ENCODE data around the gene CREBBP. TPM values are rescaled to one million over a fixed set of nuclear protein-coding genes. Genes with fewer than 3 reads are reported as not detected.
A peak's percentile ranks its signal among the peaks of the same experiment; 100 is the strongest.

Gene CREBBP
- total RNA-seq, 3 donors from 2014 or later: 44.7 to 47.2 (median 45.3) TPM

- Mint-ChIP-seq H3K9me3 (no peaks in the 10 kb centered on the region), H3K27me3 (ENCODE audit: low read depth) (no peaks in the 10 kb centered on the region), H3K4me1 (ENCODE audit: low read depth) (peaks cover 11% of the 10 kb centered on the region), H3K4me3 (no peak overlapping the region), H3K36me3 (ENCODE audit: insufficient read depth) (peaks cover 16% of the 10 kb centered on the region)
- ATAC-seq (no peak), DNase-seq (no peak)
These were observed 186.5 kb downstream of the CREBBP start for GRCh38 chr16:3694051-3694450.

GRCh38 chr16:3691761-3692160 is 188.8 kb downstream of the CREBBP start:
- Mint-ChIP-seq H3K4me1 (ENCODE audit: low read depth) (peaks cover 8% of the 10 kb centered on the region), H3K27me3 (ENCODE audit: low read depth) (no peaks in the 10 kb centered on the region), H3K36me3 (ENCODE audit: insufficient read depth) (peaks cover 26% of the 10 kb centered on the region), H3K9me3 (no peaks in the 10 kb centered on the region), H3K4me3 (no peak overlapping the region)
- DNase-seq (no peak), ATAC-seq (no peak)

DNA sequence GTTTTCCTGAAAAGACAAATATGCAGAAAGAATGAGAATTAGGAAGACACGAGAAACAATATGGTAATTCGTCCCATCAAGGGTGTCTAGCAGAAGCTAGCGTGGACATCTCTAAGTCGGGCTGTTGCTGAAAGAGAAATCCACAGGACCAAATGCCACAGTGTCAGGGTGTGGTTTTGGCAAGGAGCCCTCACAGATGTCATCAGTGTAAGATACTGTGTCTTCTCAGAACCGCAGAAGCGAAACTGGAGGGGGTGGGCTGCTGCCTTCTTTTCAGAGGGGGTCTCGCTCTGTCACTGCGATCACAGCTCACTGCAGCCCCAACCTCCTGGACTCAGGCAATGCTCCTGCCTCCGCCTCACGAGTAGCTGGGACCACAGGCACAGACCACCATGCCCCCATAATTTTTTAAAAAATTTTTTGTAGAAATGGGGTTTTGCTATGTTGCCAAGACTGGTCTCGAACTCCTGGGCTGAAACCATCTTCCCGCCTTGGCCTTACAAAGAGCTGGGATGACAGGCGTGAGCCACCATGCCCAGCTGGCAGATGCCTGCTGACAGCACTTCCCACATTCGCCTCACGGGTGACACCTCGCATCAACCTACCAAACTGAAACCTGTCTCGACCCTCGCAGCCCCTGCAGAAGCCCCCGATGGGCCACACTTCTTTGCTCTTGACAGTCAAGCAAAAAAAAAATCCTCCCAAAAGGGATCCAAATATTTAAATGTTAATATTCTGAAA is 189.4 kb downstream of the CREBBP start:
- DNase-seq (no peak), ATAC-seq (no peak)
- Mint-ChIP-seq H3K4me3 (no peak overlapping the region), H3K27me3 (ENCODE audit: low read depth) (no peaks in the 10 kb centered on the region), H3K4me1 (ENCODE audit: low read depth) (peaks cover 8% of the 10 kb centered on the region), H3K9me3 (no peaks in the 10 kb centered on the region), H3K36me3 (ENCODE audit: insufficient read depth) (peaks cover 26% of the 10 kb centered on the region)

GRCh38 chr16:3690470-3690928 is 190.0 kb downstream of the CREBBP start:
- H3K9me3 Mint-ChIP-seq: no peaks in the 10 kb centered on the region
- H3K4me3 Mint-ChIP-seq: no peak overlapping the region
- DNase-seq (peak; percentile 83), ATAC-seq (peak; percentile 99)
- peaks cover 6% of the 10 kb centered on the region for H3K4me1 Mint-ChIP-seq (ENCODE audit: low read depth)
- no peaks in the 10 kb centered on the region for H3K27me3 Mint-ChIP-seq (ENCODE audit: low read depth)
- H3K36me3 Mint-ChIP-seq (ENCODE audit: insufficient read depth): peaks cover 30% of the 10 kb centered on the region

DNA sequence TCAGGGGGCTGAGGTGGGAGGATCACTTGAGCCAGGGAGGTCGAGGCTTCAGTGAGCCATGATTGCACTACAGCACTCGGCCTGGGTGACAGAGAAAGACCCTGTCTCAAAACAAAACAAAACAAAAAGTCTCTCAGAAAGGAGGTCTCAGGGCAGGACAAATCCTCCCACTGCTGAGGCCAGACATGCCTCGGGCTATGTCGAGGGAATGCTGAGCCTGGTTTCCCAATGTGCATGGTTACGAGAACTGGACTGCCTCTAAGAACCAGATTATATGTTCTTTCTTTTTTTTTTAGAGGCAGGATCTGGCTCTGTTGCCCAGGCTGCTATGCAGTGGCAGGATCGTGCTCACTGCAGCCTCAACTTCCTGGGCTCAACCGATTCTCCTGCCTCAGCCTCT is 190.8 kb downstream of the CREBBP start:
- Mint-ChIP-seq H3K4me3 (no peak overlapping the region), H3K27me3 (ENCODE audit: low read depth) (no peaks in the 10 kb centered on the region), H3K9me3 (no peaks in the 10 kb centered on the region), H3K4me1 (ENCODE audit: low read depth) (peaks cover 6% of the 10 kb centered on the region), H3K36me3 (ENCODE audit: insufficient read depth) (peaks cover 27% of the 10 kb centered on the region)
- ATAC-seq: no peak
- no peak for DNase-seq

DNA sequence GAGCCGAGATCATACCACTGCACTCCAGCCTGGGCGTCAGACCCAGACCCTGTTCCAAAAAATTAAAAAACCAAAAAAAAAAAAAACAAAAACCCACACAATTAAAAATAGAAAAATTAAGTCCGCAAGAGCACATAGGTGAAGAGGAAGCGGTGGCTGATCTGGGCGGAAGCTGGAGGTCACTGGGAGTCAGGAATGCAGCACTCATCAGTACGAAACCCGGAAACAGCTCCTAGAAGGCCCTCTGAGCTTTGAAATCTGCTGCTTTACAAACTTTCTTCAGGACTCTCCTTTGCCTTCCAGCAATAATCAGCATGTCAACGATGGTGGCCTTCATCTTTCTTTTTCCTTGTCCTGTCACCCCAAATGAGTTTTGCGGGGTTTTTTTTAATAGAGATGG is 192.7 kb downstream of the CREBBP start:
- Mint-ChIP-seq H3K9me3 (no peaks in the 10 kb centered on the region), H3K4me1 (ENCODE audit: low read depth) (peaks cover 6% of the 10 kb centered on the region), H3K36me3 (ENCODE audit: insufficient read depth) (peaks cover 30% of the 10 kb centered on the region)

DNA sequence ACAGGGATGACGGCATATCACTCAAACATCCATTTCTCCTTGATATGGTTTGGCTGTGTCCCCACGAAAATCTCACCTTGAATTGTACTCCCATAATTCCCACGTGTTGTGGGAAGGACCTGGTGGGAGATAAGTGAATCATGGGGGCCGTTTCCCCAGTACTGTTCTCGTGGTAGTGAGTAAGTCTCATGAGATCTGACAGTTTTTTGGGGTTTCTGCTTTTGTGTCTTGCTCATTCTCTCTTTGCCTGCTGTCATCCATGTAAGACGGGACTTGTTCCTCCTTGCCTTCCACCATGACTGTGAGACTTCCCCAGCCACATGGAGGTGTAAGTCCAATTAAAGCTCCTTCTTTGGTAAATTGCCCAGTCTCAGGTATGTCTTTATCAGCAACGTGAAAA is 193.5 kb downstream of the CREBBP start:
- Mint-ChIP-seq H3K27me3 (ENCODE audit: low read depth) (no peaks in the 10 kb centered on the region), H3K36me3 (ENCODE audit: insufficient read depth) (peaks cover 31% of the 10 kb centered on the region), H3K9me3 (no peaks in the 10 kb centered on the region), H3K4me1 (ENCODE audit: low read depth) (peaks cover 6% of the 10 kb centered on the region), H3K4me3 (no peak overlapping the region)
- ATAC-seq (no peak), DNase-seq (no peak)

More for the DNA sequence above, 192.7 kb downstream of the CREBBP start:
- DNase-seq (no peak), ATAC-seq (no peak)
- H3K27me3 Mint-ChIP-seq (ENCODE audit: low read depth): no peaks in the 10 kb centered on the region
- no peak overlapping the region for H3K4me3 Mint-ChIP-seq

GRCh38 chr16:3681206-3681605 is 199.3 kb downstream of the CREBBP start:
- ATAC-seq: no peak
- no peaks in the 10 kb centered on the region for H3K9me3 Mint-ChIP-seq
- no peak for DNase-seq
- H3K36me3 Mint-ChIP-seq (ENCODE audit: insufficient read depth): peaks cover 42% of the 10 kb centered on the region
- H3K27me3 Mint-ChIP-seq (ENCODE audit: low read depth): no peaks in the 10 kb centered on the region
- H3K4me3 Mint-ChIP-seq: no peak overlapping the region
- no peaks in the 10 kb centered on the region for H3K4me1 Mint-ChIP-seq (ENCODE audit: low read depth)

DNA sequence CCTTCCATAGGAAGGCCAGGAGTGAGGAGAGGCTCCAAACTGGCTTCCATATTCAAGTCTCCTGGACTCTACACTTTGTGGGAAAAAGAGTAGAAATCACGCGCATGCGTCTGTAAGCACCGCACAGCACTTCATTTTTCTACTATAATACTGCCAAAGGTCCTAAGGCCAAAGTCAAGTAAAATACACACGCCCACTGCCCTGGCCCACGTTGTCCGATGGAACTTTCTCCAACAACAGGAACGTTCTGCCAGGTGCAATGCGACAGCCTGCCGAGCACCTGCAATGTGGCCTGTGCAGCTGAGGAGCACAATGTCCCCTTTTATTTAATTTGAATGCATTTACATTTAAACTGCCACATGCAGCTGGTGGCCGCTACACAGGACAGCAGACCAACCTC is 202.5 kb downstream of the CREBBP start:
- Mint-ChIP-seq H3K9me3 (no peaks in the 10 kb centered on the region), H3K4me1 (ENCODE audit: low read depth) (no peaks in the 10 kb centered on the region), H3K36me3 (ENCODE audit: insufficient read depth) (peaks cover 45% of the 10 kb centered on the region), H3K4me3 (no peak overlapping the region), H3K27me3 (ENCODE audit: low read depth) (no peaks in the 10 kb centered on the region)
- DNase-seq (no peak), ATAC-seq (no peak)

GRCh38 chr16:3675601-3676130 is 204.8 kb downstream of the CREBBP start:
- peaks cover 2% of the 10 kb centered on the region for H3K4me1 Mint-ChIP-seq (ENCODE audit: low read depth)
- no peak for ATAC-seq
- H3K4me3 Mint-ChIP-seq: no peak overlapping the region
- peaks cover 37% of the 10 kb centered on the region for H3K36me3 Mint-ChIP-seq (ENCODE audit: insufficient read depth)
- no peaks in the 10 kb centered on the region for H3K27me3 Mint-ChIP-seq (ENCODE audit: low read depth)
- no peaks in the 10 kb centered on the region for H3K9me3 Mint-ChIP-seq
- no peak for DNase-seq

Other genes with a start within 250 kb of the CREBBP start
- gene DNASE1, start 226.0 kb downstream of the CREBBP start, total RNA-seq: 1 to 10 TPM; 3.7 to 4.2 (median 3.9) TPM
- gene TRAP1, start 163.2 kb downstream of the CREBBP start, total RNA-seq: 100 to 1,000 TPM; 429 to 526 (median 435) TPM
- gene ADCY9, start 235.7 kb upstream of the CREBBP start, total RNA-seq: 1 to 10 TPM; 4.2 to 5.7 (median 5.2) TPM

Data from activated T-cell treated with anti-CD3 and anti-CD28 coated beads, Interleukin-2, amount 50 U/mL, for 4 hours (primary cell).